ENCODE measurements around the gene ARHGAP45. TPM values are rescaled to one million over a fixed set of nuclear protein-coding genes. Genes with fewer than 3 reads are reported as not detected.

Gene ARHGAP45
- total RNA-seq, 2 donors from 2014 or later: 37.9 to 42.6 TPM

DNA sequence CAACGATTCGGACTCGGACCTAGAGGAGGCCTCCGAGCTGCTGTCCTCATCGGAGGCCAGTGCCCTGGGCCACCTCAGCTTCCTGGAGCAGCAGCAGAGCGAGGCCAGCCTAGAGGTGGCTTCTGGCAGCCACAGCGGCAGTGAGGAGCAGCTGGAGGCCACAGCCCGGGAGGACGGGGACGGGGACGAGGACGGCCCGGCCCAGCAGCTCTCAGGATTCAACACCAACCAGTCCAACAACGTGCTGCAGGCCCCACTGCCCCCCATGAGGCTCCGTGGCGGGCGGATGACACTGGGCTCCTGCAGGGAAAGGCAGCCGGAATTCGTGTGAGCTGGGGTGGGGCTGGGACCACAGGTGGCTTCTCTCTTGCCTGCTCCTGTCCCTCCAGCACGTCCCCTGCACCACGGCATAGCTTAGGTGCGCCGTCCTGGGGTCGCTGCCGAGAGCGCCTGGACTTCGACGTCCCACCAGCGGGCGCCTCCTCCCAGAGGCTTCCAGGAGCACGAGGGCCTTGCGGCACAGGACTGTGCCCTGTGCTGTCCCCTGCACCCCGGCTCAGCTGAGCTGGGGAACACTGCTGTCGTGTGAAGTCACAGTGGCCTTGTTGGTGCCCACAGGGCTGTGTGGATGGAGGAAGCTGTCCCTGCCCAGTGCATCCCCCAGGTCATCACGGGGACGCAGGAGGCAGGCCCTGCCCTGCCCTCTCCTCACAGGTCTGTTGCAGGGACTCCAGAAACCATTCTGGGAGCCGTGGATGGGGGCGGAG, 18.9 kb downstream of the ARHGAP45 start:
- H3K4me3 ChIP-seq: no peak overlapping the region
- H3K27me3 ChIP-seq (replicated peaks; ENCODE audit: insufficient read depth): no peaks in the 10 kb centered on the region
- no peaks in the 10 kb centered on the region for H3K36me3 ChIP-seq
- H3K9me3 ChIP-seq: no peaks in the 10 kb centered on the region
- TF ChIP-seq, protein P1, sequence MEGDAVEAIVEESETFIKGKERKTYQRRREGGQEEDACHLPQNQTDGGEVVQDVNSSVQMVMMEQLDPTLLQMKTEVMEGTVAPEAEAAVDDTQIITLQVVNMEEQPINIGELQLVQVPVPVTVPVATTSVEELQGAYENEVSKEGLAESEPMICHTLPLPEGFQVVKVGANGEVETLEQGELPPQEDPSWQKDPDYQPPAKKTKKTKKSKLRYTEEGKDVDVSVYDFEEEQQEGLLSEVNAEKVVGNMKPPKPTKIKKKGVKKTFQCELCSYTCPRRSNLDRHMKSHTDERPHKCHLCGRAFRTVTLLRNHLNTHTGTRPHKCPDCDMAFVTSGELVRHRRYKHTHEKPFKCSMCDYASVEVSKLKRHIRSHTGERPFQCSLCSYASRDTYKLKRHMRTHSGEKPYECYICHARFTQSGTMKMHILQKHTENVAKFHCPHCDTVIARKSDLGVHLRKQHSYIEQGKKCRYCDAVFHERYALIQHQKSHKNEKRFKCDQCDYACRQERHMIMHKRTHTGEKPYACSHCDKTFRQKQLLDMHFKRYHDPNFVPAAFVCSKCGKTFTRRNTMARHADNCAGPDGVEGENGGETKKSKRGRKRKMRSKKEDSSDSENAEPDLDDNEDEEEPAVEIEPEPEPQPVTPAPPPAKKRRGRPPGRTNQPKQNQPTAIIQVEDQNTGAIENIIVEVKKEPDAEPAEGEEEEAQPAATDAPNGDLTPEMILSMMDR (IDR thresholded peaks at IDR 0.05): no peak
- DNase-seq (ENCODE audit: low spot score) (no peak), ATAC-seq (ENCODE audit: insufficient number of reproducible peaks, low FRiP score, low read depth) (no peak)
- no peak overlapping the region for H3K27ac ChIP-seq
- peaks cover 0 to 6% of the 10 kb centered on the region in 2 donors for H3K4me1 ChIP-seq (ENCODE audit: control insufficient read depth in 1 of 2, low read depth in 2 of 2)

- Histone ChIP-seq H3K9me3 (no peaks in the 10 kb centered on the region), H3K4me1 (ENCODE audit: control insufficient read depth in 1 of 2, low read depth in 2 of 2) (peaks cover 0 to 6% of the 10 kb centered on the region in 2 donors), H3K4me3 (no peak overlapping the region), H3K36me3 (peaks cover 4% of the 10 kb centered on the region), H3K27ac (no peak overlapping the region), H3K27me3 (replicated peaks; ENCODE audit: insufficient read depth) (no peaks in the 10 kb centered on the region)
- TF ChIP-seq, protein P1 (IDR thresholded peaks at IDR 0.05): no peak
- no peak for DNase-seq (ENCODE audit: low spot score)
- no peak for ATAC-seq (ENCODE audit: insufficient number of reproducible peaks, low FRiP score, low read depth)
These were observed 19.6 kb downstream of the ARHGAP45 start for GRCh38 chr19:1086613-1087012.

- DNase-seq (ENCODE audit: low spot score): no peak
- H3K36me3 ChIP-seq: peaks cover 4% of the 10 kb centered on the region
- H3K4me3 ChIP-seq: no peak overlapping the region
- H3K9me3 ChIP-seq: no peaks in the 10 kb centered on the region
- peak overlapping the region in 1 of 2 donors; percentile 12 for H3K27ac ChIP-seq
- no peaks in the 10 kb centered on the region for H3K27me3 ChIP-seq (replicated peaks; ENCODE audit: insufficient read depth)
- H3K4me1 ChIP-seq (ENCODE audit: control insufficient read depth in 1 of 2, low read depth in 2 of 2): no peaks in the 10 kb centered on the region
- ATAC-seq (ENCODE audit: insufficient number of reproducible peaks, low FRiP score, low read depth): no peak
- TF ChIP-seq, protein P1 (IDR thresholded peaks at IDR 0.05): no peak
These were observed 20.9 kb downstream of the ARHGAP45 start for GRCh38 chr19:1087813-1088415.

- ATAC-seq (ENCODE audit: insufficient number of reproducible peaks, low FRiP score, low read depth): no peak
- H3K4me3 ChIP-seq: no peak overlapping the region
These were observed 21.5 kb downstream of the ARHGAP45 start for GRCh38 chr19:1088416-1089010.

More at GRCh38 chr19:1088416-1089010, 21.5 kb downstream of the ARHGAP45 start:
- no peaks in the 10 kb centered on the region for H3K9me3 ChIP-seq
- peak overlapping the region in 1 of 2 donors; percentile 12 for H3K27ac ChIP-seq
- peaks cover 9% of the 10 kb centered on the region for H3K36me3 ChIP-seq
- H3K4me1 ChIP-seq (ENCODE audit: control insufficient read depth in 1 of 2, low read depth in 2 of 2): peaks cover 0 to 5% of the 10 kb centered on the region in 2 donors
- TF ChIP-seq, protein P1 (IDR thresholded peaks at IDR 0.05): no peak
- DNase-seq (ENCODE audit: low spot score): no peak
- no peaks in the 10 kb centered on the region for H3K27me3 ChIP-seq (replicated peaks; ENCODE audit: insufficient read depth)

Data from thoracic aorta (tissue), 2 donors.